Endothelial cell of umbilical vein (primary cell): ENCODE data around the gene COMMD2. TPM values are rescaled to one million over a fixed set of nuclear protein-coding genes. Genes with fewer than 3 reads are reported as not detected.

Experiments used
- BruUV-seq: library from RNA; stranded (reverse); fragments of 400-500 nt; replicated peaks from 2 replicates; lab custom pipeline; 2021; lab: Mats Ljungman, UMichigan
- CTCF ChIA-PET: fragments of 300-600, 350-600 bp; sonication (Branson Sonifier 250); formaldehyde crosslinking; loops from one replicate; lab custom pipeline; 2021; ENCODE audit warnings: antibody characterized with exemption, inconsistent platforms; lab: Charles Lee
- POLR2A ChIA-PET: fragments of 300-600, 350-600 bp; sonication (Branson Sonifier 250); formaldehyde crosslinking; loops from one replicate; lab custom pipeline; 2021; ENCODE audit warnings: antibody characterized with exemption, inconsistent platforms; lab: Charles Lee
- DNase-seq: peaks from one replicate; pipeline ENCODE4 v3.0.0-alpha.2; 2011; ENCODE audit warnings: low read depth, low spot score
- FAIRE-seq: peaks from 2 replicates; lab custom pipeline; 2011; peaks lifted over from hg19 to GRCh38; lab: Jason Lieb, UNC
- H2AFZ ChIP-seq: 2 replicates; pipeline ENCODE4 v1.6.0; 2012; ENCODE audit warnings: low read depth, low read length, control low read depth, inconsistent platforms
- H3K27ac ChIP-seq: 2 replicates; pipeline ENCODE4 v1.5.1; 2011; ENCODE audit warnings: low read depth, mild to moderate bottlenecking, control low read depth, low read length, moderate library complexity; ENCODE audit not compliant: insufficient read depth
- H3K27me3 ChIP-seq, 2 experiments: 2 replicates each; pipeline versions ENCODE4 v1.6.0 to v1.6.1; 2011; ENCODE audit warnings: low read length in 2 of 2, mixed read lengths in 1 of 2; ENCODE audit not compliant: control insufficient read depth in 2 of 2, insufficient read depth in 2 of 2
- H3K36me3 ChIP-seq, 2 experiments: 2 replicates in 1 of 2; 3 replicates in 1 of 2; pipeline ENCODE4 v1.5.1; 2011; ENCODE audit warnings: low read length in 2 of 2, mild to moderate bottlenecking in 1 of 2, moderate library complexity in 1 of 2; ENCODE audit not compliant: control insufficient read depth in 2 of 2, insufficient read depth in 2 of 2; ENCODE audit errors: extremely low read depth in 1 of 2
- H3K4me1 ChIP-seq: 3 replicates; pipeline ENCODE4 v1.5.1; 2011; ENCODE audit warnings: mild to moderate bottlenecking, low read length; ENCODE audit not compliant: control insufficient read depth, insufficient read depth; ENCODE audit errors: extremely low read depth
- H3K4me2 ChIP-seq: 2 replicates; pipeline ENCODE4 v1.6.1; 2011; ENCODE audit warnings: low read length, control low read depth, mixed read lengths; ENCODE audit not compliant: insufficient read depth
- H3K4me3 ChIP-seq, 3 experiments: fragments of 200-600 bp in 1 of 3; sonication (generic), shearing (Covaris generic) in 1 of 3; replicated peaks in 1 of 3; 2 replicates each; pipeline ENCODE4 v1.5.1; 2011 to 2016; ENCODE audit warnings: control low read depth in 3 of 3, low read length in 3 of 3, mild to moderate bottlenecking in 2 of 3, inconsistent platforms in 1 of 3, low read depth in 1 of 3, moderate library complexity in 1 of 3; ENCODE audit not compliant: insufficient read depth in 1 of 3
- H3K79me2 ChIP-seq: 2 replicates; pipeline ENCODE4 v1.6.0; 2012; ENCODE audit warnings: low read length, inconsistent platforms; ENCODE audit not compliant: control insufficient read depth, insufficient read depth
- H3K9ac ChIP-seq: replicated peaks from 2 replicates; pipeline ENCODE3; 2011; ENCODE audit warnings: low read length, control low read depth; ENCODE audit not compliant: insufficient read depth; ENCODE audit errors: extremely low read depth
- H3K9me1 ChIP-seq: replicated peaks from 3 replicates; pipeline ENCODE4 v1.6.0; 2011; ENCODE audit warnings: mild to moderate bottlenecking, low read length; ENCODE audit not compliant: control insufficient read depth, insufficient read depth; ENCODE audit errors: extremely low read depth
- H3K9me3 ChIP-seq: replicated peaks from 2 replicates; pipeline ENCODE4 v1.5.1; 2012; ENCODE audit warnings: low read length, inconsistent platforms; ENCODE audit not compliant: control insufficient read depth, insufficient read depth
- H4K20me1 ChIP-seq: replicated peaks from 2 replicates; pipeline ENCODE3; 2011; ENCODE audit warnings: mild to moderate bottlenecking, low read length; ENCODE audit not compliant: control insufficient read depth, insufficient read depth; ENCODE audit errors: extremely low read depth
- FOS ChIP-seq: IDR thresholded peaks from 2 replicates; pipeline ENCODE4 v1.6.1; 2011; ENCODE audit warnings: mild to moderate bottlenecking, low read length, moderate library complexity, borderline replicate concordance; ENCODE audit not compliant: insufficient read depth
- POLR2A ChIP-seq: IDR thresholded peaks from 2 replicates; pipeline ENCODE4 v1.6.1; 2012; ENCODE audit warnings: low read depth, mild to moderate bottlenecking, control low read depth, low read length
- POLR2AphosphoS5 ChIP-seq: IDR thresholded peaks from 2 replicates; pipeline ENCODE4 v1.6.1; 2012; ENCODE audit warnings: low read depth, mild to moderate bottlenecking, control low read depth, low read length, moderate library complexity; ENCODE audit not compliant: insufficient read depth
- dilution Hi-C: fragments of 300-500 bp; cut with MboI; formaldehyde crosslinking; loops from one replicate; pipeline ENCODE4 v1.15.0; 2019; ENCODE audit warnings: low sequenced_read_pairs; ENCODE audit not compliant: extremely low pct_ligation_motif_present
- intact Hi-C: fragments of 100-400 bp; cut with micrococcal nuclease; formaldehyde crosslinking; loops from one replicate; pipeline ENCODE4 v1.10.0; 2022
- polyA plus RNA-seq, 4 experiments: library from polyadenylated mRNA; depleted of rRNA in 3 of 4; stranded (reverse) in 3 of 4; unstranded in 1 of 4; fragments of >200 nt; gene quantifications; 2 replicates each; pipeline versions ENCODE4 v1.2.1 to v1.2.3, GENCODE V29; 2011 to 2012; ENCODE audit warnings: missing spikeins in 1 of 4
- total RNA-seq: library from RNA; stranded (reverse); gene quantifications from 2 replicates; pipeline ENCODE4 v1.2.3, GENCODE V29; 2021
- TF ChIP-seq, protein P1 (sequence below): IDR thresholded peaks from 2 replicates; pipeline ENCODE4 v1.6.1; 2011; ENCODE audit not compliant: insufficient read depth, insufficient read length
- TF ChIP-seq, protein P2 (sequence below), 2 donors: IDR thresholded peaks; 1 replicate in 1 of 2; 2 replicates in 1 of 2; pipeline ENCODE4 v1.5.1; 2011; ENCODE audit warnings: low read length in 2 of 2, mild to moderate bottlenecking in 2 of 2, moderate library complexity in 2 of 2, control low read depth in 1 of 2, inconsistent platforms in 1 of 2, low read depth in 1 of 2; ENCODE audit not compliant: insufficient read depth in 1 of 2; ENCODE audit errors: extremely low read depth in 1 of 2

COMMD2 gene
- total and polyA plus RNA-seq, 2 donors (not counting 3 experiments of a cell fraction or from before 2014, with no cell fraction given), result 18.3 to 51.0 TPM

DNA sequence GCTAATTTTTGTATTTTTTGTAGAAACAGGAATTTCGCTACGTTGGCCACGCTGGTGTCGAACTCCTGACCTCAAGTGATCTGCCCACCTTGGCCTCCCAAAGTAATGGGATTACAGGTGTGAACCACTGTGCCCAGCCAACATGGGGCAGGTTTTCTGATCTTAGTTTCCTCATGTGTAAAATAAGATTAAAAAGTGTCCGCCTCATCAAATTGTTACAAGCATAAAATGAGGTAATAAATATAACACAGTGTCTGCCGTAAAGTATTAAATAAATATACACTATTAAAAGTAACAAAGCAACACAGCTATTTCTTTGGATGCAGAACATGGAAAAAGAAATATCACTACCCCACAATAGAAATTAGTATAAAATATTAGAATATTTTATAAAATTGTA is 16.4 kb upstream of the COMMD2 start:
- no TSS peak for BruUV-seq
- Histone ChIP-seq H3K4me2 (no peak overlapping the region), H3K36me3 (no peaks in the 10 kb centered on the region), H4K20me1 (no peaks in the 10 kb centered on the region), H3K9me1 (no peaks in the 10 kb centered on the region), H2AFZ (no peak overlapping the region), H3K27ac (no peak overlapping the region), H3K9me3 (no peaks in the 10 kb centered on the region), H3K79me2 (no peaks in the 10 kb centered on the region), H3K27me3 (peaks cover 16% of the 10 kb centered on the region in 2 experiments), H3K4me3 (no peak overlapping the region), H3K4me1 (no peaks in the 10 kb centered on the region), H3K9ac (no peak overlapping the region)
- no peak for FAIRE-seq
- CTCF ChIA-PET, result interaction anchor here (0.9 to 9.4 kb wide), 3 partner anchors 39 to 272 kb away, joined by 3 to 263 read pairs (median 103); no protein-coding TSS in a partner anchor
- dilution Hi-C loops, result no loop called here
- no peak for DNase-seq
- intact Hi-C loops, result no loop called here
- TF ChIP-seq, protein P1, sequence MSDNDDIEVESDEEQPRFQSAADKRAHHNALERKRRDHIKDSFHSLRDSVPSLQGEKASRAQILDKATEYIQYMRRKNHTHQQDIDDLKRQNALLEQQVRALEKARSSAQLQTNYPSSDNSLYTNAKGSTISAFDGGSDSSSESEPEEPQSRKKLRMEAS, result no peak
- TF ChIP-seq POLR2A, result no peak
- TF ChIP-seq POLR2AphosphoS5, result no peak
- no peak for TF ChIP-seq FOS
- POLR2A ChIA-PET, result no interaction called here

DNA sequence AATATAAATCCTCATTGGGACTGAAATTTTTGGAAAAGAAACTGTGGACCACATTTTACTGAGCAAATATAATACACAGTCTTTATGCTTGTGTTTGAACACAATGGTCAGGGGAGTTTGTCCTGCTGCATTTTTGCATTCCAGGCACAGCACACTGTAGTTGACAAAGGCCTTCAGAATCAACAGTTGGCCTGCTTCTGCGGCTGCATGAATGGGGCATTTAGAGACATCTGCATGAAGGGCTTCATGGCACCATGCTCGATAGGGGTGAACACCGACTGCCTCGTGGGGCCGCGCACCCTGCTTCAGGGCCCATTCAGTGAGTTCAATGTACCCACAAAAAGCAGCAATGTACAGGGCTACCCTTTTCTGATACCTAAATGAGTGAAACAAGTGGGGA is 15.4 kb upstream of the COMMD2 start:
- Histone ChIP-seq H3K9me1 (no peaks in the 10 kb centered on the region), H3K27me3 (peaks cover 24 to 25% of the 10 kb centered on the region in 2 experiments), H3K4me3 (no peak overlapping the region), H3K9me3 (no peaks in the 10 kb centered on the region), H3K27ac (no peak overlapping the region), H3K9ac (no peak overlapping the region), H3K36me3 (no peaks in the 10 kb centered on the region), H4K20me1 (no peaks in the 10 kb centered on the region), H3K4me2 (no peak overlapping the region), H2AFZ (no peak overlapping the region), H3K79me2 (no peaks in the 10 kb centered on the region), H3K4me1 (no peaks in the 10 kb centered on the region)
- DNase-seq (no peak), FAIRE-seq (no peak)
- dilution Hi-C loops, result no loop called here
- ChIA-PET CTCF (interaction anchor here (0.9 to 9.4 kb wide), 12 partner anchors 8 to 453 kb away, joined by 3 to 263 read pairs (median 6); partner anchors contain the start of gene COMMD2), POLR2A (interaction anchor here (0.6 kb wide), 1 partner anchor 40 kb away, joined by 5 read pairs; no protein-coding TSS in a partner anchor)
- TF ChIP-seq, protein P2, sequence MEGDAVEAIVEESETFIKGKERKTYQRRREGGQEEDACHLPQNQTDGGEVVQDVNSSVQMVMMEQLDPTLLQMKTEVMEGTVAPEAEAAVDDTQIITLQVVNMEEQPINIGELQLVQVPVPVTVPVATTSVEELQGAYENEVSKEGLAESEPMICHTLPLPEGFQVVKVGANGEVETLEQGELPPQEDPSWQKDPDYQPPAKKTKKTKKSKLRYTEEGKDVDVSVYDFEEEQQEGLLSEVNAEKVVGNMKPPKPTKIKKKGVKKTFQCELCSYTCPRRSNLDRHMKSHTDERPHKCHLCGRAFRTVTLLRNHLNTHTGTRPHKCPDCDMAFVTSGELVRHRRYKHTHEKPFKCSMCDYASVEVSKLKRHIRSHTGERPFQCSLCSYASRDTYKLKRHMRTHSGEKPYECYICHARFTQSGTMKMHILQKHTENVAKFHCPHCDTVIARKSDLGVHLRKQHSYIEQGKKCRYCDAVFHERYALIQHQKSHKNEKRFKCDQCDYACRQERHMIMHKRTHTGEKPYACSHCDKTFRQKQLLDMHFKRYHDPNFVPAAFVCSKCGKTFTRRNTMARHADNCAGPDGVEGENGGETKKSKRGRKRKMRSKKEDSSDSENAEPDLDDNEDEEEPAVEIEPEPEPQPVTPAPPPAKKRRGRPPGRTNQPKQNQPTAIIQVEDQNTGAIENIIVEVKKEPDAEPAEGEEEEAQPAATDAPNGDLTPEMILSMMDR (IDR thresholded peaks at IDR 0.05; ENCODE audit: extremely low read depth in 1 of 2, insufficient read depth in 1 of 2, low read depth in 1 of 2, low read length in 2 of 2), result no peak
- TF ChIP-seq, protein P1, result no peak
- intact Hi-C loops, result no loop called here
- no TSS peak for BruUV-seq
